Bronchial epithelial cell (primary cell): Measurements from ENCODE around the gene SGPL1. TPM values are rescaled to one million over a fixed set of nuclear protein-coding genes. Genes with fewer than 3 reads are reported as not detected.

Experiments
- DNase-seq: peaks from one replicate; pipeline ENCODE4 v3.0.0-alpha.2; 2010; ENCODE audit warnings: low read depth
- FAIRE-seq: peaks from 2 replicates; lab custom pipeline; 2011; peaks lifted over from hg19 to GRCh38; lab: Jason Lieb, UNC
- H3K27me3 ChIP-seq: 2 replicates; pipeline ENCODE4 v1.5.1; 2011; ENCODE audit warnings: low read length; ENCODE audit not compliant: control insufficient read depth, insufficient read depth
- H3K36me3 ChIP-seq: 2 replicates; pipeline ENCODE4 v1.5.1; 2011; ENCODE audit warnings: low read length; ENCODE audit not compliant: control insufficient read depth, insufficient read depth
- H3K4me3 ChIP-seq: 2 replicates; pipeline ENCODE4 v1.5.1; 2011; ENCODE audit warnings: mild to moderate bottlenecking, low read depth, low read length, control low read depth
- CTCF ChIP-seq: IDR thresholded peaks from 2 replicates; pipeline ENCODE4 v1.5.1; 2011; ENCODE audit warnings: mild to moderate bottlenecking, moderate library complexity, low read length, control low read depth, inconsistent platforms; ENCODE audit not compliant: insufficient read depth, severe bottlenecking
- total RNA-seq: library from RNA; depleted of rRNA; stranded (reverse); fragments of >200 nt; gene quantifications from 2 replicates; pipeline ENCODE4 v1.2.1, GENCODE V29; 2014

SGPL1 gene
- total RNA-seq, 1 donor from 2014 or later: 82.9 TPM

DNA sequence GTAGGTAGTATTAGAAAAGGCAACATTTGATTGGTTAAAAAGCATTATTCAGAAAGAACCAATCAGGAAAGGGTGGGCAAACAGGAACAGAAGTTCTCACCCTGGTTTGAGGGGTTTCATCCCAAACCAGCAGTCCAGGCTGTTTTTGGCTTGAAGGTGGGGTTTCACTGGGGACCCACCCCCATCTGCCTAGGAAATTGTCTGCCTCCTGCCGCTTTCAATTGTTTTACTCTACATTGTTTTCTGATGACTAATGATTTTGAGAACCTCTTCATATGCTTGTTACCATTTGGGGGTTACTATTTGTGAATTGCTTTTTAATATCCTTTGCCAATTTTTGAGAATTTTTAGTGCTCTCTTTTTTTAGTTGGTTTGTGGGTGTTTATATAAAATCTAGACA is 75.9 kb downstream of the SGPL1 start:
- Histone ChIP-seq H3K4me3 (no peak overlapping the region), H3K36me3 (no peaks in the 10 kb centered on the region), H3K27me3 (no peaks in the 10 kb centered on the region)
- no peak for TF ChIP-seq CTCF
- FAIRE-seq: no peak
- DNase-seq: peak; percentile 13

DNA sequence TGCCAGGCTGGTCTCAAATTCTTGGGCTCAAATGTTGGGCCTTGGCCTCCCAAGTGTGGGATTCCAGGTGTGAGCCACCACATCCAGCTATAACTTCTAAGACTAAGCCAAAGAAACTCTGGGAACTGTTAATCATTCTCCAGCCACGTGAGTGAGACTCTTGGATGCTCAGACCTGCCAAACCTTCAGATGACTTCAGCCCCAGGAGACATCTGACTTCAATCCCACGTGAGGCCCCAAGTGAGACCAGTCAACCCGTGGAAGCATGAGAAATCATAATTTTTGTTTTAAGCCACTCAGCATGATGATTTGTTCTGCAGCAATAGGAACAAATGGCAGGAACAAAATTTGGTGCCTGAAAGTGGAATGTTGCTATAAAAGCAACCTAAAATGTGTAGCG is 76.9 kb downstream of the SGPL1 start:
- Histone ChIP-seq H3K4me3 (no peak overlapping the region), H3K36me3 (no peaks in the 10 kb centered on the region), H3K27me3 (no peaks in the 10 kb centered on the region)
- no peak for TF ChIP-seq CTCF
- DNase-seq (no peak), FAIRE-seq (no peak)

- Histone ChIP-seq H3K27me3 (no peaks in the 10 kb centered on the region), H3K36me3 (no peaks in the 10 kb centered on the region), H3K4me3 (no peak overlapping the region)
- no peak for DNase-seq
- no peak for FAIRE-seq
- TF ChIP-seq CTCF: no peak
Measured at GRCh38 chr10:70893227-70894006, 77.7 kb downstream of the SGPL1 start.

DNA sequence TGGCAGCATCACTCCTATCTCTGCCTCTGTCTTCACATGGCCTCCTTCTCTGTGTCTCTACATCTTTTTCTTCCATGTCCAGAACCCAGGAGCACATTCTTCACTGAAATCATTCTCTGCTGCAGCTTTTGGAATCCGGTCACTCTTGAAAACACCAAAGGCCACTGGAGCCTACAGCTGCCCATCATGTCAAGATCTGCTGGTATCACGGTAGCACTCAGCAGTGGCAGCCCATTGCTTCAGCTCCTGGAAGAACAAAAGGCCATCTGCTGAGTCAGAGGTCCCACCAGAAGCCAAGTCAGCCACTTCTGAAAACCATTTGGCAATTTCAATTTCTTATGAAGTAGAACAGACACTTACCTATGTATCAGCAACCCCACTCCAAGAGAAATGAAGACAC is 78.7 kb downstream of the SGPL1 start:
- DNase-seq: no peak
- H3K36me3 ChIP-seq: no peaks in the 10 kb centered on the region
- TF ChIP-seq CTCF: no peak
- H3K4me3 ChIP-seq: no peak overlapping the region
- H3K27me3 ChIP-seq: no peaks in the 10 kb centered on the region
- no peak for FAIRE-seq

- FAIRE-seq (no peak), DNase-seq (no peak)
- no peaks in the 10 kb centered on the region for H3K36me3 ChIP-seq
- no peak for TF ChIP-seq CTCF
- H3K27me3 ChIP-seq: peaks cover 3% of the 10 kb centered on the region
- H3K4me3 ChIP-seq: no peak overlapping the region
Measured at GRCh38 chr10:70896551-70896950, 80.8 kb downstream of the SGPL1 start.

DNA sequence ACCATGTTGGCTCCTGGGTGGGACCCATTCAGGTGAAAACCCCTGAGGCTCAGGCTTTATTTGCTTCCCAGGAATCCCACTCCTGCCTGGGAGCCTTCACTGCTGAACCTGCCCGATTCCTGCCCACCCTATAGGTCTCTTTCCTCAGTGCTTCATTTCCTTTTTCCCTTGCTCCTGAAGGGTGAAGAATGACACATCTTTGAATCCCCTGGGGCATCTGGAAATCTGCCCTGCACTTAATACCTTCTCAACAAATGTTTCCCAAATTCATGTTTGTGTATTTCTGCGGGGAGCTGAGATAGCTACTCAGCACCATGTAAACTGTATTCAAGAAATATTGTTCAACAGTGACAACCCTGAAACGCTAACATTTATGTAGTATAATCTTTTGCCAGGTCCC is 82.9 kb downstream of the SGPL1 start:
- H3K27me3 ChIP-seq: peaks cover 3% of the 10 kb centered on the region
- DNase-seq (peak; percentile 69), FAIRE-seq (no peak)
- H3K4me3 ChIP-seq: no peak overlapping the region
- no peak for TF ChIP-seq CTCF
- no peaks in the 10 kb centered on the region for H3K36me3 ChIP-seq
